Measurements from ENCODE around the gene SEC22A.

SEC22A gene

GRCh38 chr3:123201557-123202427 lies at the start of gene SEC22A:
Gene SEC22A, plus strand, starts transcription at chr3:123201943. Its CDS starts 7,275 bp downstream, at chr3:123209218.
- no peak for TF ChIP-seq CTCF (conservative IDR thresholded peaks at IDR 0.05; ENCODE audit: low read length)
- TF ChIP-seq EZH2phosphoT487 (IDR thresholded peaks at IDR 0.05; ENCODE audit: borderline replicate concordance), result no peak
- Histone ChIP-seq H4K20me1 (ENCODE audit: insufficient read depth, low read length, poor library complexity, severe bottlenecking) (peaks cover 16% of the 10 kb centered on the region), H3K36me3 (ENCODE audit: insufficient read depth, low read length) (no peaks in the 10 kb centered on the region), H2AFZ (ENCODE audit: low read length) (peak within 1 kb of the TSS; percentile 98), H3K9me2 (replicated peaks; ENCODE audit: low read depth, low read length) (no peaks in the 10 kb centered on the region), H3K4me3 (ENCODE audit: low read length, poor library complexity, severe bottlenecking) (peak within 1 kb of the TSS; percentile 94), H3K4me1 (ENCODE audit: insufficient read depth, low read length, poor library complexity, severe bottlenecking) (peaks cover 22% of the 10 kb centered on the region), H3K9ac (ENCODE audit: low read depth, low read length, poor library complexity, severe bottlenecking) (peak within 1 kb of the TSS; percentile 96), H3K9me3 (ENCODE audit: insufficient read depth, low read depth, low read length) (no peaks in the 10 kb centered on the region), H3K4me2 (ENCODE audit: low read depth, low read length, poor library complexity, severe bottlenecking) (peak within 1 kb of the TSS; percentile 87), H3K79me2 (ENCODE audit: insufficient read depth, low read length) (peaks cover 40% of the 10 kb centered on the region), H3K27me3 (ENCODE audit: insufficient read depth, low read length, poor library complexity, severe bottlenecking) (no peaks in the 10 kb centered on the region), H3F3A (ENCODE audit: low read depth) (no peaks in the 10 kb centered on the region)

GRCh38 chr3:123152687-123153086 lies 49.1 kb upstream of the SEC22A start:
- no peak for TF ChIP-seq CTCF (conservative IDR thresholded peaks at IDR 0.05; ENCODE audit: low read length)
- no peak for TF ChIP-seq EZH2phosphoT487 (IDR thresholded peaks at IDR 0.05; ENCODE audit: borderline replicate concordance)
- H3K36me3 ChIP-seq (ENCODE audit: insufficient read depth, low read length), result peaks cover 91% of the 10 kb centered on the region; the same call in 1 of the 2 replicates
- no peaks in the 10 kb centered on the region for H3K4me1 ChIP-seq (ENCODE audit: insufficient read depth, low read length, poor library complexity, severe bottlenecking)
- H3K27me3 ChIP-seq (ENCODE audit: insufficient read depth, low read length, poor library complexity, severe bottlenecking), result no peaks in the 10 kb centered on the region
- H3K79me2 ChIP-seq (ENCODE audit: insufficient read depth, low read length), result no peaks in the 10 kb centered on the region
- no peaks in the 10 kb centered on the region for H3K9me2 ChIP-seq (replicated peaks; ENCODE audit: low read depth, low read length)
- H2AFZ ChIP-seq (ENCODE audit: low read length), result no peak overlapping the region
- no peak overlapping the region for H3K4me3 ChIP-seq (ENCODE audit: low read length, poor library complexity, severe bottlenecking)
- H3F3A ChIP-seq (ENCODE audit: low read depth), result peaks cover 8% of the 10 kb centered on the region
- H3K9me3 ChIP-seq (ENCODE audit: insufficient read depth, low read depth, low read length), result no peaks in the 10 kb centered on the region; the same call in 1 of the 2 replicates
- no peaks in the 10 kb centered on the region for H4K20me1 ChIP-seq (ENCODE audit: insufficient read depth, low read length, poor library complexity, severe bottlenecking)
- H3K9ac ChIP-seq (ENCODE audit: low read depth, low read length, poor library complexity, severe bottlenecking), result no peak overlapping the region
- H3K4me2 ChIP-seq (ENCODE audit: low read depth, low read length, poor library complexity, severe bottlenecking), result no peak overlapping the region

GRCh38 chr3:123153125-123154019 lies 48.4 kb upstream of the SEC22A start:
- no peaks in the 10 kb centered on the region for H3K27me3 ChIP-seq (ENCODE audit: insufficient read depth, low read length, poor library complexity, severe bottlenecking)
- H3K4me2 ChIP-seq (ENCODE audit: low read depth, low read length, poor library complexity, severe bottlenecking), result no peak overlapping the region
- no peak overlapping the region for H2AFZ ChIP-seq (ENCODE audit: low read length)
- no peaks in the 10 kb centered on the region for H4K20me1 ChIP-seq (ENCODE audit: insufficient read depth, low read length, poor library complexity, severe bottlenecking)
- no peak overlapping the region for H3K4me3 ChIP-seq (ENCODE audit: low read length, poor library complexity, severe bottlenecking)
- peaks cover 84% of the 10 kb centered on the region; the same call in 1 of the 2 replicates for H3K36me3 ChIP-seq (ENCODE audit: insufficient read depth, low read length)
- no peaks in the 10 kb centered on the region for H3K4me1 ChIP-seq (ENCODE audit: insufficient read depth, low read length, poor library complexity, severe bottlenecking)
- no peak overlapping the region for H3K9ac ChIP-seq (ENCODE audit: low read depth, low read length, poor library complexity, severe bottlenecking)
- no peaks in the 10 kb centered on the region; the same call in 1 of the 2 replicates for H3K9me3 ChIP-seq (ENCODE audit: insufficient read depth, low read depth, low read length)
- H3K79me2 ChIP-seq (ENCODE audit: insufficient read depth, low read length), result no peaks in the 10 kb centered on the region
- no peaks in the 10 kb centered on the region for H3K9me2 ChIP-seq (replicated peaks; ENCODE audit: low read depth, low read length)
- TF ChIP-seq CTCF (conservative IDR thresholded peaks at IDR 0.05; ENCODE audit: low read length) (no peak), EZH2phosphoT487 (IDR thresholded peaks at IDR 0.05; ENCODE audit: borderline replicate concordance) (no peak)
- peaks cover 8% of the 10 kb centered on the region for H3F3A ChIP-seq (ENCODE audit: low read depth)
